SK-N-SH (cell line): ENCODE results near the gene UBIAD1. TPM values are rescaled to one million over a fixed set of nuclear protein-coding genes. Genes with fewer than 3 reads are reported as not detected.

Experiments
- CTCF ChIA-PET: fragments of 300-600, 350-600 bp; formaldehyde crosslinking; extraction: SDS; loops from one replicate; lab custom pipeline; 2021; lab: Yijun Ruan, JAX
- POLR2A ChIA-PET: fragments of 350-600 bp; sonication (Branson Sonifier 250); formaldehyde crosslinking; extraction: SDS; loops from one replicate; lab custom pipeline; 2020; ENCODE audit warnings: antibody characterized with exemption, inconsistent platforms; lab: Yijun Ruan, JAX
- DNase-seq: peaks from one replicate; pipeline ENCODE4 v3.0.0; 2012
- H2AFZ ChIP-seq: fragments of 200-600 bp; sonication (generic); 2 replicates; pipeline ENCODE4 v1.8.1; 2016; ENCODE audit warnings: antibody characterized with exemption, mild to moderate bottlenecking, low read depth
- H3F3A ChIP-seq: fragments of 200-600 bp; sonication (generic); replicated peaks from 2 replicates; pipeline ENCODE3; 2016; ENCODE audit warnings: antibody characterized with exemption, mild to moderate bottlenecking; ENCODE audit not compliant: insufficient read depth
- H3K27ac ChIP-seq, 2 experiments: fragments of 200-500 bp in 1 of 2; fragments of 200-600 bp in 1 of 2; sonication (Bioruptor generic) in 1 of 2; sonication (generic), shearing (Covaris generic) in 1 of 2; 2 replicates each; pipeline versions ENCODE4 v1.5.1 to v1.6.1; 2014 to 2016; ENCODE audit warnings: low read depth in 2 of 2, inconsistent platforms in 1 of 2, low read length in 1 of 2, mild to moderate bottlenecking in 1 of 2, mixed read lengths in 1 of 2
- H3K27me3 ChIP-seq: fragments of 200-600 bp; sonication (generic), shearing (Covaris generic); 2 replicates; pipeline ENCODE4 v1.6.1; 2016; ENCODE audit warnings: mixed run types; ENCODE audit not compliant: insufficient read depth
- H3K36me3 ChIP-seq, 2 experiments: fragments of 200-500 bp in 1 of 2; fragments of 200-600 bp in 1 of 2; sonication (Bioruptor generic) in 1 of 2; sonication (generic) in 1 of 2; replicated peaks in 1 of 2; 2 replicates each; pipeline versions ENCODE3 to v1.5.1; 2014 to 2016; ENCODE audit warnings: low read length in 1 of 2, mild to moderate bottlenecking in 1 of 2; ENCODE audit not compliant: insufficient read depth in 2 of 2, control insufficient read depth in 1 of 2
- H3K4me1 ChIP-seq, 2 experiments: fragments of 200-500 bp in 1 of 2; fragments of 200-600 bp in 1 of 2; sonication (Bioruptor generic) in 1 of 2; sonication (generic), shearing (Covaris generic) in 1 of 2; 2 replicates each; pipeline versions ENCODE4 v1.5.1 to v1.6.1; 2014 to 2016; ENCODE audit warnings: low read depth in 1 of 2, low read length in 1 of 2, mixed run types in 1 of 2; ENCODE audit not compliant: insufficient read depth in 2 of 2, control insufficient read depth in 1 of 2
- H3K4me2 ChIP-seq: fragments of 200-600 bp; sonication (generic), shearing (Covaris generic); 2 replicates; pipeline ENCODE4 v1.6.1; 2017; ENCODE audit warnings: mixed run types
- H3K4me3 ChIP-seq, 2 experiments: fragments of 200-500 bp in 1 of 2; fragments of 200-600 bp in 1 of 2; sonication (Bioruptor generic) in 1 of 2; sonication (generic), shearing (Covaris generic) in 1 of 2; 2 replicates each; pipeline versions ENCODE4 v1.5.1 to v1.8.1; 2014 to 2016; ENCODE audit warnings: low read depth in 2 of 2, inconsistent platforms in 1 of 2, low read length in 1 of 2, mild to moderate bottlenecking in 1 of 2, mixed read lengths in 1 of 2, moderate library complexity in 1 of 2
- H3K79me2 ChIP-seq: fragments of 200-600 bp; sonication (generic); 2 replicates; pipeline ENCODE4 v1.8.1; 2017; ENCODE audit warnings: mild to moderate bottlenecking; ENCODE audit not compliant: insufficient read depth
- H3K9ac ChIP-seq: fragments of 200-600 bp; sonication (generic); 2 replicates; pipeline ENCODE4 v1.6.1; 2017; ENCODE audit warnings: mixed run types
- H3K9me2 ChIP-seq: fragments of 200-600 bp; sonication (generic); 2 replicates; pipeline ENCODE4 v1.6.1; 2017; ENCODE audit warnings: mixed run types
- H3K9me3 ChIP-seq: fragments of 200-600 bp; sonication (generic); 2 replicates; pipeline ENCODE4 v1.6.1; 2017; ENCODE audit warnings: mixed run types, mild to moderate bottlenecking, moderate library complexity
- H4K20me1 ChIP-seq: fragments of 200-600 bp; sonication (generic); 2 replicates; pipeline ENCODE4 v1.6.1; 2017; ENCODE audit warnings: mild to moderate bottlenecking, mixed run types; ENCODE audit not compliant: insufficient read depth
- EP300 ChIP-seq, 2 experiments: IDR thresholded peaks; 2 replicates each; pipeline versions ENCODE4 v1.4.0 to v1.6.1; 2012; ENCODE audit warnings: borderline replicate concordance in 1 of 2, low read depth in 1 of 2, low read length in 1 of 2
- EZH2phosphoT487 ChIP-seq: fragments of 200-600 bp; sonication (generic); IDR thresholded peaks from 2 replicates; pipeline ENCODE4 v1.6.1; 2017; ENCODE audit warnings: low read depth, mixed run types, mild to moderate bottlenecking, antibody characterized with exemption, moderate library complexity, borderline replicate concordance
- FOXJ3 ChIP-seq: sonication (generic); formaldehyde crosslinking; IDR thresholded peaks from 2 replicates; pipeline ENCODE4 v1.5.1; 2020; ENCODE audit warnings: mild to moderate bottlenecking, missing genetic modification reagents
- FOXM1 ChIP-seq: IDR thresholded peaks from 2 replicates; pipeline ENCODE4 v1.4.0; 2012; ENCODE audit warnings: low read depth, mild to moderate bottlenecking
- GABPA ChIP-seq: IDR thresholded peaks from 2 replicates; pipeline ENCODE4 v1.4.0; 2012; ENCODE audit warnings: low read depth, mild to moderate bottlenecking
- MEF2A ChIP-seq: IDR thresholded peaks from 2 replicates; pipeline ENCODE4 v1.4.0; 2012; ENCODE audit warnings: low read depth, borderline replicate concordance
- NFIC ChIP-seq: IDR thresholded peaks from 2 replicates; pipeline ENCODE4 v1.4.0; 2012; ENCODE audit warnings: borderline replicate concordance
- RFX5 ChIP-seq: IDR thresholded peaks from 2 replicates; pipeline ENCODE4 v1.6.1; 2012; ENCODE audit warnings: mild to moderate bottlenecking, improper control_type of control experiment, low read length
- SMC3 ChIP-seq: IDR thresholded peaks from 2 replicates; pipeline ENCODE4 v1.6.1; 2012; ENCODE audit warnings: low read depth, low read length, improper control_type of control experiment
- TCF12 ChIP-seq: IDR thresholded peaks from 2 replicates; pipeline ENCODE4 v1.4.0; 2012
- YY1 ChIP-seq: IDR thresholded peaks from 2 replicates; pipeline ENCODE4 v1.4.0; 2012; ENCODE audit warnings: low read depth, mild to moderate bottlenecking
- WGBS: methylation state at CpG from one replicate; pipeline ENCODE4 v1.1.6; 2017; ENCODE audit warnings: low lambda C conversion rate; 5-methylcytosine and 5-hydroxymethylcytosine counted together
- polyA plus RNA-seq, 3 experiments: library from polyadenylated mRNA; depleted of rRNA; stranded (reverse); fragments of >200 nt; gene quantifications; 2 replicates each; pipeline ENCODE4 v1.2.3, GENCODE V29; 2012
- TF ChIP-seq, protein P1 (sequence below): fragments of 200-600 bp; sonication (generic); IDR thresholded peaks from 2 replicates; pipeline ENCODE4 v1.6.1; 2017; ENCODE audit warnings: antibody characterized with exemption, mild to moderate bottlenecking, moderate library complexity
- TF ChIP-seq, protein P2 (sequence below): IDR thresholded peaks from 2 replicates; pipeline ENCODE4 v1.4.0; 2012; ENCODE audit warnings: low read depth
- TF ChIP-seq, protein P3 (sequence below): IDR thresholded peaks from 2 replicates; pipeline ENCODE4 v1.4.0; 2012; ENCODE audit warnings: low read depth, borderline replicate concordance
- TF ChIP-seq, protein P4 (sequence below): IDR thresholded peaks from 2 replicates; pipeline ENCODE4 v1.6.1; 2012; ENCODE audit warnings: mild to moderate bottlenecking, low read depth, low read length, moderate library complexity

The UBIAD1 gene
- polyA plus RNA-seq, 1 of the 3 experiments (the other 2 are of a cell fraction): 13.7 TPM

DNA sequence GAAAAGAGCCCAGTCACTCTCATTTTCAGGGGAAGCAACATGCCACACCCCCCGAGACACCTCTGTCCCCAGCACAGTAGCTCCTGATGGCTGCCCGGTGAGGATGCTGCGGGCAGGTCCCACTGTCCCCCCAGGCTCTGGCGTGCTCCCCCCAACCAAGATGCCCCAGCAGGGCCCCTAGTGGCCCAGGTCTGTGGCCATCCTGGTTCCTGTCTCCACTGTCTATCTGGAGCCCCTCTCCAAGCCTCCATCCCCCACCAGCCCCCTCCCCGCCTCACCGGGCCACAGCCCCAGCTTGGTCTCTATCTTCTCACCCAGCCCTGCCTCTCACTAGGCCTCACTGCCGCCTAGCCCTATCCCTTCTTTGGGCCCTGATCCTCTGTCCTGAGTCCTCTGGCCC is 61.8 kb downstream of the UBIAD1 start:
- Histone ChIP-seq H3K27me3 (no peaks in the 10 kb centered on the region), H3K27ac (no peak overlapping the region)
- CTCF ChIA-PET: interaction anchor here (0.6 to 2.2 kb wide), 9 partner anchors 10 to 316 kb away, joined by 3 to 8 read pairs (median 3); no protein-coding TSS in a partner anchor
- TF ChIP-seq YY1: no peak
- TF ChIP-seq SMC3: no peak
- TF ChIP-seq, protein P1, sequence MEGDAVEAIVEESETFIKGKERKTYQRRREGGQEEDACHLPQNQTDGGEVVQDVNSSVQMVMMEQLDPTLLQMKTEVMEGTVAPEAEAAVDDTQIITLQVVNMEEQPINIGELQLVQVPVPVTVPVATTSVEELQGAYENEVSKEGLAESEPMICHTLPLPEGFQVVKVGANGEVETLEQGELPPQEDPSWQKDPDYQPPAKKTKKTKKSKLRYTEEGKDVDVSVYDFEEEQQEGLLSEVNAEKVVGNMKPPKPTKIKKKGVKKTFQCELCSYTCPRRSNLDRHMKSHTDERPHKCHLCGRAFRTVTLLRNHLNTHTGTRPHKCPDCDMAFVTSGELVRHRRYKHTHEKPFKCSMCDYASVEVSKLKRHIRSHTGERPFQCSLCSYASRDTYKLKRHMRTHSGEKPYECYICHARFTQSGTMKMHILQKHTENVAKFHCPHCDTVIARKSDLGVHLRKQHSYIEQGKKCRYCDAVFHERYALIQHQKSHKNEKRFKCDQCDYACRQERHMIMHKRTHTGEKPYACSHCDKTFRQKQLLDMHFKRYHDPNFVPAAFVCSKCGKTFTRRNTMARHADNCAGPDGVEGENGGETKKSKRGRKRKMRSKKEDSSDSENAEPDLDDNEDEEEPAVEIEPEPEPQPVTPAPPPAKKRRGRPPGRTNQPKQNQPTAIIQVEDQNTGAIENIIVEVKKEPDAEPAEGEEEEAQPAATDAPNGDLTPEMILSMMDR: no peak
- TF ChIP-seq, protein P2, sequence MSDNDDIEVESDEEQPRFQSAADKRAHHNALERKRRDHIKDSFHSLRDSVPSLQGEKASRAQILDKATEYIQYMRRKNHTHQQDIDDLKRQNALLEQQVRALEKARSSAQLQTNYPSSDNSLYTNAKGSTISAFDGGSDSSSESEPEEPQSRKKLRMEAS: no peak
- no peak for TF ChIP-seq FOXM1
- TF ChIP-seq NFIC: no peak
- TF ChIP-seq MEF2A: no peak
- no peak for TF ChIP-seq FOXJ3 (CRISPR knock-in tag)
- TF ChIP-seq, protein P3, sequence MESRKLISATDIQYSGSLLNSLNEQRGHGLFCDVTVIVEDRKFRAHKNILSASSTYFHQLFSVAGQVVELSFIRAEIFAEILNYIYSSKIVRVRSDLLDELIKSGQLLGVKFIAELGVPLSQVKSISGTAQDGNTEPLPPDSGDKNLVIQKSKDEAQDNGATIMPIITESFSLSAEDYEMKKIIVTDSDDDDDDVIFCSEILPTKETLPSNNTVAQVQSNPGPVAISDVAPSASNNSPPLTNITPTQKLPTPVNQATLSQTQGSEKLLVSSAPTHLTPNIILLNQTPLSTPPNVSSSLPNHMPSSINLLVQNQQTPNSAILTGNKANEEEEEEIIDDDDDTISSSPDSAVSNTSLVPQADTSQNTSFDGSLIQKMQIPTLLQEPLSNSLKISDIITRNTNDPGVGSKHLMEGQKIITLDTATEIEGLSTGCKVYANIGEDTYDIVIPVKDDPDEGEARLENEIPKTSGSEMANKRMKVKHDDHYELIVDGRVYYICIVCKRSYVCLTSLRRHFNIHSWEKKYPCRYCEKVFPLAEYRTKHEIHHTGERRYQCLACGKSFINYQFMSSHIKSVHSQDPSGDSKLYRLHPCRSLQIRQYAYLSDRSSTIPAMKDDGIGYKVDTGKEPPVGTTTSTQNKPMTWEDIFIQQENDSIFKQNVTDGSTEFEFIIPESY: no peak
- TF ChIP-seq GABPA: no peak
- no peak for TF ChIP-seq EP300 (IDR thresholded peaks at IDR 0.05; ENCODE audit: borderline replicate concordance in 1 of 2, low read depth in 1 of 2, low read length in 1 of 2)
- TF ChIP-seq, protein P4, sequence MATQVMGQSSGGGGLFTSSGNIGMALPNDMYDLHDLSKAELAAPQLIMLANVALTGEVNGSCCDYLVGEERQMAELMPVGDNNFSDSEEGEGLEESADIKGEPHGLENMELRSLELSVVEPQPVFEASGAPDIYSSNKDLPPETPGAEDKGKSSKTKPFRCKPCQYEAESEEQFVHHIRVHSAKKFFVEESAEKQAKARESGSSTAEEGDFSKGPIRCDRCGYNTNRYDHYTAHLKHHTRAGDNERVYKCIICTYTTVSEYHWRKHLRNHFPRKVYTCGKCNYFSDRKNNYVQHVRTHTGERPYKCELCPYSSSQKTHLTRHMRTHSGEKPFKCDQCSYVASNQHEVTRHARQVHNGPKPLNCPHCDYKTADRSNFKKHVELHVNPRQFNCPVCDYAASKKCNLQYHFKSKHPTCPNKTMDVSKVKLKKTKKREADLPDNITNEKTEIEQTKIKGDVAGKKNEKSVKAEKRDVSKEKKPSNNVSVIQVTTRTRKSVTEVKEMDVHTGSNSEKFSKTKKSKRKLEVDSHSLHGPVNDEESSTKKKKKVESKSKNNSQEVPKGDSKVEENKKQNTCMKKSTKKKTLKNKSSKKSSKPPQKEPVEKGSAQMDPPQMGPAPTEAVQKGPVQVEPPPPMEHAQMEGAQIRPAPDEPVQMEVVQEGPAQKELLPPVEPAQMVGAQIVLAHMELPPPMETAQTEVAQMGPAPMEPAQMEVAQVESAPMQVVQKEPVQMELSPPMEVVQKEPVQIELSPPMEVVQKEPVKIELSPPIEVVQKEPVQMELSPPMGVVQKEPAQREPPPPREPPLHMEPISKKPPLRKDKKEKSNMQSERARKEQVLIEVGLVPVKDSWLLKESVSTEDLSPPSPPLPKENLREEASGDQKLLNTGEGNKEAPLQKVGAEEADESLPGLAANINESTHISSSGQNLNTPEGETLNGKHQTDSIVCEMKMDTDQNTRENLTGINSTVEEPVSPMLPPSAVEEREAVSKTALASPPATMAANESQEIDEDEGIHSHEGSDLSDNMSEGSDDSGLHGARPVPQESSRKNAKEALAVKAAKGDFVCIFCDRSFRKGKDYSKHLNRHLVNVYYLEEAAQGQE: no peak
- TF ChIP-seq EZH2phosphoT487: no peak
- no peak for TF ChIP-seq RFX5
- TF ChIP-seq TCF12: no peak
- TF ChIP-seq, all 33 proteins: peak for 0
- no peaks in the 10 kb centered on the region for H3K36me3 ChIP-seq
- no peak overlapping the region for H3K4me3 ChIP-seq
- H3K4me1 ChIP-seq: peaks cover 0 to 12% of the 10 kb centered on the region in 2 experiments; a peak in 1 of 4 replicates
- no peak overlapping the region for H3K9ac ChIP-seq
- 87% methylated on average over 3 of the region's 7 CpGs for WGBS
- POLR2A ChIA-PET: no interaction called here
- H3K9me3 ChIP-seq: no peaks in the 10 kb centered on the region
- no peaks in the 10 kb centered on the region for H3K9me2 ChIP-seq
- no peak for DNase-seq
- H3K79me2 ChIP-seq: no peaks in the 10 kb centered on the region
- H4K20me1 ChIP-seq: no peaks in the 10 kb centered on the region
- no peak overlapping the region for H2AFZ ChIP-seq
- H3K4me2 ChIP-seq: no peak overlapping the region
- H3F3A ChIP-seq: no peaks in the 10 kb centered on the region
